Hindlimb muscle (tissue), 1 donor: ENCODE data around the gene DEDD. TPM values are rescaled to one million over a fixed set of nuclear protein-coding genes. Genes with fewer than 3 reads are reported as not detected.

Experiments
- DNase-seq: peaks from one replicate; pipeline ENCODE4 v3.0.0-alpha.2; 2013
- polyA plus RNA-seq: library from polyadenylated mRNA; unstranded; fragments of 120-200 nt; gene quantifications from one replicate; pipeline ENCODE4 v1.2.1, GENCODE V29; 2013; ENCODE audit not compliant: insufficient read length

DEDD gene
- polyA plus RNA-seq, 1 donor = 43.2 TPM

DNA sequence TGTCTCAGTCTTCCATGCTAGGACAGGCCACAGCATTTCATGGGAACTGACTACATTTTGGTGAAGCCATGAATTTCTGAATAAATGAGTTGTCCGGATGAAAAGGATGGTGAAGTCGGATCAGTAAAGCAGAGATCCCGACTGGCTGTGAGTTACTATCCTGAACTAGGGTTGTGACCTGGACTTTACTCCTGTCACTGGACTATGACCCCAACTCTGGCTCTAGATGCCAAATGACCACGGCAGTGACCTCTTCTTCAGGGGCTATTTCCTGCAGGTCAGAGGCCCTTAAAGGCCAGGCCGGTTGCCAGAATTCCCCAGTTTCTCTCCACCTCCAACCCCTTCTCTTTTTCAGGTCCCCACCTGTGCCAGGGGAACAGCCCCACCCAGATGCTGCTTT is 41.4 kb downstream of the DEDD start:
- no peak for DNase-seq

DNA sequence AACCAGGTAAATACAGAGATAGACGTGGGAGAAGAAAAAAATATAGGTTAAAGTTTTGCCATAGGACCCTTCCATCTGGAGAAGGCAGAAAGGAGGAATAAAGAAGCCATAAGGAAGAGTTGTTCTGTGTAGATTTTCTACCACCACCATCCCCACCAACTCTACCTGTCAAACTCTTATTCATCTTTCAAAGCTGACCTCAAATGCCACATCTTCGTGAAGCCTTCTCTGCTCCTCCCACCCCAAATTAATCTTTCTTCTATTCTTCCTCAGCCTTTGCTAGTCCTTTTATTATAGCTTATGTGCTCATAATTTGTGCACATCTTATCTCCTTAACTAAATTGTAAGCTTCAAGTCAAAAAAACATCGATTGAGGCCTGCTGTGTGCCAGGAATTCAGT is 41.9 kb downstream of the DEDD start:
- DNase-seq = no peak

DNA sequence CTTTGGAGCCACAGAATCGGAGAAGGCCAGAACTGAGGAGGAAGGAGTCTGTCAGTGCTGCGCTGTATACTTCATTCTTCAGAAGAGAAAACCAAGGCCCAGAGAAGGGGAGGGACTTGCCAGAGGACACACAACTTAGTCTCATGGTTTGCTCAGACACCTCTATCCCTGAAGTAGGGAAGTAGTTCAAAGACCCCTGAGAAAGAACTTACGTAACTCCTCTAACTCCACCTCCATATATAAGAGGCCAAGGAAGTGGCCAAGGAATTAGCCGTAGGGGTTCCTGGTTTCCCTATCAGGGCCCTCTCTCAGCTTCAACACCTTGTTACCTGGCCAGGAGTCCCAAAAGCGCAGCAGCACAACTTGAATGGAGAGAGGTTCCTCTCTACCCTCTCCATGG is 42.5 kb downstream of the DEDD start:
- no peak for DNase-seq

DNA sequence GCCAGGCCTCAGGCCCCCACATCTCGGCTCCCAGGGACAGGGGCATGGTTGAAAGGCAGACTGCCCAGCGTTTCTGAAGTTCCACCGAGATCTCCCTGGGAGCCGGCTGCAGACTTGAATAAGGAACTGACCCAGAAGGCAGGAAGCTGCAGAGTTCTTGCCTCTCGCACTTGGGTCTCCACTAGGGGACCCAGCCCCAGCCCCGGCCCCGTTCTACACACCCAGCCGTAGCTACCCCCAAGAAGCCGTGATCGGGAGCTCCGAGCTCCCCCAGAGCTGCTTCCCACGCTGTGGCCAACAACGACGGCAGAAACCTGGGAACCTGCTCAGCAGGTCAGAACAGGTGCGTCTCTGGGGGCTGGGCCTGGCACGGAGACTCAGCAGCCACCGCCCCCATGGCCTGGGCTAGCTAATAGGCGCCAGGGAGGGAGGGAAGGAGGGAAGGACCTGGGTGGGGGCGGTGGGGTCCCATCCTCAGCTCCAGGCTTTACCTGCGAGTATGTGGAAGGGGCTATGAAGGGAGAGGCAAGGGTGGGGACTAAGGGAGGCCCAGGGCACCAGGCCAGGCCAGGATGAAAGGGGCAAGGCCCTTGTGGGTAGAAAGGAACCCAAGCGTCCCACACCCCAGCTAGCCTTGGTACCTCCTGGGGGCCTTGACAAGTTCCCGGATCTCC is 43.1 kb downstream of the DEDD start, which contains the start of gene NECTIN4:
Gene NECTIN4, minus strand, starts transcription at position 308 of the 674 bp plus-strand sequence. Its CDS starts 262 bp downstream, at position 46.
- no peak for DNase-seq

DNA sequence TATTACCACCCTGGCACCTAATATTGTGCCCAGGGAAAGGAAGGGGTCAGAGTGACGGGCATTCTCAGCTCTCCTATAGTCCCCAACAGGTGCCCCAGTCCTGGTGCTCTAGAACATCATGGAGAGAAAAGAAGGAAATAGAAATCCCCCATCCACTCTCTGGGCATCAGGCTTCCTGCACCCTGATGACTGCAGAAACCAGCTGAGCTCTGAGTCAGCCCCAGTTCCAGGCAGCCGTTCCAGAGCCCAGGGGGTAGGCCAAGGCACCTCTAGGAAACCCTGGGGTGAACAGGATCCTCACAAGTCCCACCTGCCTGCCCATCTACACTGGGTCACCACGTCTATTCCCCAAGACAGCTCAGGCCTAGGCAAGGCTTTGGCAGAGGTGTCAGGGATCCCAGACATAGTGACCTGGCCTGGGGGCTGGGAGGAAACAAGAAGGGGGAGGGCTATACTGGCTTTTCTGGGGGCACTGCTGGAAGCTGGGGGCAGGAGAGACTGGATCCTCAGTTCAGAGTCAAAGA is 43.8 kb downstream of the DEDD start:
- no peak for DNase-seq

DNA sequence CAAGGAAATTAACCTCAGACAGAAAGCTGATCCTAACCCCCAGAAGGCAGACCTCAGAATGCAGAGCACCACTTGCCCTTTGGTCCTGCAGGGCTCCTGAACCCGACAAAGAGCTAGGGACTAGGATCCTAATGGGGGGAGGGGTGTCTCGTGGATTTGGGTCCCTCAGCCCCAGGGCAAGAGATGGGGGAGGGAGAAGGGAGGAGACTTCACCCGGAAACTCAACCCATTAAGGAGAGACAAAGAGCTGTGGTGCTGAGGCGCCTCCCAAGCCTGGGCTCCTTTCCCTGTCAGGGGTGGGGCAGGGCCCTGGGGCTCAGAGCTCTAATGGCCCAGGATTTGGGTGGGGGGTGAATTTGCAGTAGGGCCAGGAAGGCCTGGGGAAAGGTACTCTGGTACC is 46.0 kb downstream of the DEDD start:
- no peak for DNase-seq

DNA sequence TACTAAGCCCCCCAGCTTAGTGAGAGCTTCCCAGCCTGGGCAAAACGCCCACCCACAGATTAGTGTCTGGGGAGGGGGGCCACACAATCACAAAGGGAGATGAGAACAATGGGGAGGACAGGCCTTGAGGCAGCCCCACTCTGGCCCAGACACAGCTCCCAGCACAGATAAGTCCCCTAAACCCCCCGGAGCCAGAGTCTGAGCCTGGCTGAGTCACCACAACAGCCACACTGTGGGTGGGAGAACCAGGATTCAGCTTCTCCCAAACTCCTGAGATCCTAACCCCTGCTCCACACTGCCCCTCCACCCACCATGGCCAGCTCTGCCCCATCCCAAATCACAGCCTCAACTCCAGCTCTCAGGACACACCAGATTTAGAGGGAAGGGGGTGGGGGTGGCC is 47.3 kb downstream of the DEDD start:
- no peak for DNase-seq

DNA sequence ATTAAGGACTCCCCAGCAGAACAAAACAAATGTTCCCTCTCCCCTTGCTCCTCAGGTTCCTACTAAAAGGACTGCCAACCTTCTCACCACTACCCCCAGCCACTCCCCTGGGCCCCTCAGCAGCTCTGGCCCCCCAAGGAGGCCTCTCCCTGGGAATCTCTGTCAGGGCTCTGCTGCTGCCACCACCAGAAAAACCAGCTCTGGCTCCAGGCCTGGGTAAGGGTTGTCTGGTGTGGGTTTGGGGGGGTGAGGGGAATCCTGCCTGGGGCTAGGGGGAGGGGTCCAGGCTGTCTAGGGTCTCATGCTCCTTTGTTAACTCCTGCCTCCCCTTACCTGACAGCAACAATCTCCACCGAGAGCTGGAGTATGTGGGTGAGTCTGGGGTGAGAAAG is 47.9 kb downstream of the DEDD start:
- no peak for DNase-seq

DNA sequence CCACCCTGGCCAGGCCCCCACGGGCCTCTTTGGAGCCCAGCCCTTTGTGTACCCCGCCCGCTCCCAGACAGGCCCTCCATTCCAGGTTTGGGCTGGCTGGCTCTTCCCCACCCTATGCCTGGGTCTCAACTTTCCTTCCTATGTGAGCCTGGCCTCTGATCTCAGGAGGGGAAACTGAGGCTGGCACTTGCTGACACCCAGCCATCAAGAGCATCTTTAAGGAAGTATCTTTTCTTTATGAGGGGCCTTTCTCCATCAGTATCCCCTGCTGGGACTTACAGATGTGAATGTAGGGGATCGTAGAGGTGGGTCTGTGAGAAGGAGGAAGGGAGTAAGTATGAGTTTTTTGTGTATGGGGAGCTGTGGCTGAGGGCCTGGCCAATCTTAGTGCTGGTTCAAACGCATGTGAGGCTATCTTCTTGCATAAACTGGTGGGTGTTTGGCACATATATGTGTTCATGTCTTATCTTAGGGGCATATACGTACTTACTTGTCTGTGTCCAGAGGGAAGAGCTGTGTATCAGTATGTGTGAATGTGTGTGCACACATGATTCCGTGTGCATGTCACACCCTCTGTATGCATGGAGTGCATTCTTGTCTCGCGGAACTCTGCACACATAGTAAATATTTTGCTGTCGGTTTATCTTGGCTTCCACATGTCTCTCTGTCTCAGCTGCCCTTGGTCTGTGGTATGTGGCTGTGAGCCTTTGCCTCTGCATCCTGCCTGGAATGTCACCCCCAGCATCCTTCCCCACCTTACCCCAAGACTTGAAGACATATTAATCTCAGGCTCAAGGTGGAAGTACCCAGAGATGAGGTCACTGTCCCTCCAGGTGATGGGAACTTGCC is 48.5 kb downstream of the DEDD start:
- no peak for DNase-seq

DNA sequence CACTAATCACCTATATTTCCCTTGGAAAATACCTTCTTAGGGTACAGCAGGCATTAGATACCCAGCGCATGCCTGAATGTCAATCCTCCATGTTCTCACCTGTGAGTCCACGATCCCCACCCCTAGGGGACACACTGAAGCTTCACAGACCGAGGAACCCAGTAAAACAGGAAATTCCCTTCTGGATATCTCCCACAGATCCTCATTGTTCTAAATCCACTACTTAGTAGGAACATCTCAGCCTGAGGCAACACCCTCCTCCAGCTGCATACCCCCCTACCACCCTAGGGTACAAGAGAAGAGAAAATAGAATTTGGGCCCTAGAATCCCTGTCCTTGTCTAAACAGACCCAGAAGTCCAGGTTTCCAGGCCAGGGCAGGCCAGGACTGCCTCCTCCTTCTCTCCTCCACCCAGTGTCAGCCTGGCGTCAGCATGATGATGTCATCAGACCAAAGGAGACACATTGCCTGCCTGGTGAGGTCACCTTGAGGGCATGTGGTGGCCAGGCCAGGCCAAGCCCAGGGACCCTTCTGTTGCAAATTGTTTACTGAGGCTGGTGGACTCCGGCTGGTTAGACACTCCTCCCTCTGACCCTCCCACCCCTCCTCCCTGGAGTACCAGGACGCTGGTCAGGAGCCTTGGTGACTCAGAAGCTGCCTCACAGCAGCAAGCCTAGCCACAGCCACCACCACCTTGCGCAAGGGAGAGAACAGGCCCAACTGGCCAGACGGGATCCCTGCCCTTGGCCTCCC is 49.3 kb downstream of the DEDD start:
- DNase-seq = no peak

DNA sequence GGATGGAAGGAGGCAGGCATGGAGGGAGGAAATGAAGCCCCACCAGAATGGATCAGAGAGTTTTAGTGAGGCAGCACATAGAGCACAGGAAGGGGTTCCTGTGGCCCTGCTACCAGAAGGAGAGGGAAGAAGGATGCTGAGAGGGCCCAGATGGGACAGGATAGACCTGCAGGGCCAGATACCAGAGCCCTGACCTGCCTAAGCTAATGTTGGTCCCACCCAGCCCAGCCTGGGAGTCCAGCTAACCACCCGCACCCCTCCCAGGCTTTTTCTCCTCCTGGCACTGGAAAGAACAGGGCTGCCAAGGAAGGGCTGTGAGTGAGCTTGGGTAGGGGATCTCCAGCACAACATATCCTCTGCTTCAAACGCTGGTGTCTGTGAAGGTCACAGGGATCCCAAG is 50.0 kb downstream of the DEDD start:
- DNase-seq = no peak

DNA sequence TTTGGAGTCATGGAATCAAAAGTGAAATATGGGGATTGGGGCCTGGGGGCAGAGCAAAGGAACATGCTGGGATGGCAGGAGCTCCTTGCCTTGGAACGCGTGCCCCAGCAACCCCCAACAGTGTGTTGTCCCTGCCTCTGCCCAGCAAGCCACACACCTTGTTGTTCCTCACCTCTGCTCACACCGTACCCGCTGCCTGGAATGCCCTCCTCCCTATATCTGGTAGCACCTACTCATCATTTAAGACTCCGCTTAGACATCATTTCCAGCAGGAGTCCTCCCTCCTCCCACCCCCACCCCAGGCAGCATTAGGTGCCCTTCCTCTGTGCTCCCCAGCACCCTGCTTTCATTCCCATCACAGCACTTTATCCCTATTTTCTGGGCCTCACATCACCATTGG is 50.9 kb downstream of the DEDD start:
- no peak for DNase-seq

DNA sequence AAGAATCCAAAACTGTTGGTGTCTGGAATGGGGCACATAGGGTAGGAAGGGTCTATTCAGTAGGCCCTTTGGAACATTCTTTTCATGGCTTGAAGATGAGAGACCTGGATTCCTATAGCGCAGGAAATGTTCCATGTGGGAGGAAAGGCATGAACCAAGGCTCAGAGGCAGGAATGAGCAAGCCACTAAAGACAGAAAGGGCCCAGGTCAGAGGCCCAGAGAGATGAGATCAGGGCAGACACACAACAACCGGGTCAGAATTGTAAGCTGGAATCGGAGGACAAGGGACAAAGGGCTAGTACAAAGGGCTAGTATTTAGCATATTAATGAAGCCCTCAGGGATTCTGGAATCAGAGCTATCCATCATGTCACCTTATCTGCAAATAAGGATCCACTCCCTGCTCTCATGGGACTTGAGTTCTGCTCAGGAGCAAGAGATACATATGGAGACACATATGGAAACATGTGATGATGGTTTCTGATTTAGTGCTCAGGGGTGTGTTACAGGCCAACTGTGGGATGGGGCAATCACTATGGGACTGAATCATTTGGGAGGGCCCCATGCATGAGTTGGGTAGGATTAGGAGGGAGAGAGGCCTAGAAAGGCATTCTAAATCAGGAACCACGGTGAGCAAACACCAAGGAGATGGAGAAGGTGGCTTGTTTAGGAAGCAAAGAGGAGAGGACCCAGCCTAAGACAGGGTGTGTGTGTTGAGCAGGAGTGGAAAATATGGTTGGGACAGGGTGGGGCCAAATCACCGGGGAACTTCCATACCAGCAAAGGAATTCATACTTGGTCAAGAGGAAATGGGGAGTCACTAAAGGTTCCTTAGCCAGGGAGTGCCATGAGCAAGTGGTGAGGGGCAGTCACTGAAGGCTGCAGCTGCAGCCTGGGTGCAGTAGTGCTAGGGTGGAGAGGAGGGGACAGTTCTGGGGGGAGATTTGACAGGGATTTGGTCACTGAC is 51.7 kb downstream of the DEDD start:
- DNase-seq = no peak

DNA sequence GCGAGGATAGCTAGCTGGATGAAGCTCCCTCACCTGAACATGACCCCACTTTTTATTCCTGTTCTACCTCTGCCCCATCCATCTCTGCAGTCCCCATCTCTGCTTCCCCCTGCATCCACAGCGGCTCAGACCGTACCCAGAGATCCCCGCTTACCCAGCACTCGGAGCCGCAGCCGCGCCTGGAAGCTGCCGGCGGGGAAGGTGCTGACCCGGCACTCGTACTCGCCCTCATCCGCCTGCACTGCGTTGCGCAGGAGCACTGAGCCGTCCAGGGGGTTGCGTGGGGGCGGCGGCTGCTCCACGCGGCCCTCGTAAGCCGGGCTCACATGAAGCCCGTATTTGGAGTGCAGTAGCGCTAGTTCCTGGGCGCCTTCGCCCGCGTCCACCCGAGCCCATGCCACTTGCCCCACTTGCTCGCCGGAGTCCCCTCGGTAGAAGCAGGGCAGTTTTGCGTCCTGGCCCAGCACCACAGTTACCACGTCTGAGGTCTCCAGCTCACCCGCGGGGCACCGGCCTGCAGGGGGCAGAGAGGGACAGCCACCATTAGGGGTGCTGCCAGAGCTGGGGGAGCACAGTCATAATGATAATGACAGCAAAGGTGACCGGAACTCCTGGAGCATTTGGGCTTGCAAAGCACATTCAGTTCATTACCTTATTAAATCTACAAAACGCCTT is 52.9 kb downstream of the DEDD start:
- DNase-seq = no peak

DNA sequence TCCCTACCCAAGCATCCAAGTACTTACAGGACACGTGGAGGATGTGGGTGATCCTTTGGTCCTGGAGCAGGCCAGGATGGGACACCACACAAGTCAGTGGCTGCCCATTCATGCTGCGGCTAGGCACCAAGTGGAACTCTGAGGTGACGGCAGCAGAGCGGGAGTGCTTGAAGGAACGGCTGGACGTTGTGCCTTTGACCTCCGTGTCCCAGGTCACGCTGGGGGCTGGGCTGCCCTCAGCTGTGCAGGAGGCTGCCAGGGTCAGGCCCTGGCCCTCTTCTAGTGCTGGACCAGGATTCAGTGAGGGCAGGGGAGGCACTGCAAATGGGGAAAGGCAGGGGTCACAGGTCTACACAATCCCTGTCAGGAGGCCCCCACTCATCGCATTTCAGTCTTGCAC is 55.0 kb downstream of the DEDD start:
- DNase-seq = no peak

DNA sequence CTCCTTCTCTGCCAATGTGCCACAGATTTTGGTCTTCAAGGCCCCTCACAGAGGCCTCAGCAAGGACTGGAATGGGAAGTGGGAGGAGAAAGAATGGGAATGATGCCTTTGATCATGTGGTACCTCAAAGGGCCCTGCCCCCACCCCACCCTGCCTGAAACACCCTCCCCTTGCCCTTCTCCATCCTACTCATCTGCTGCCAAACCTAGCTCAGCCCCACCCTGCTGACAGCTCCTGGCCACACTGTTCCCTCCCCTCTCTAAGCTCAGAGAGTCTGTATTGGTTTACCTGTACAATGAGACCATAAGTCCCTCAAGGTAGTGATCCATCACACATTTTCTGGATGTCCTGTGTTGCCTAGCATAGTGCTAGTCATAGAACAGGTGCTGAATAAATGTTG is 56.1 kb downstream of the DEDD start:
- DNase-seq = no peak

DNA sequence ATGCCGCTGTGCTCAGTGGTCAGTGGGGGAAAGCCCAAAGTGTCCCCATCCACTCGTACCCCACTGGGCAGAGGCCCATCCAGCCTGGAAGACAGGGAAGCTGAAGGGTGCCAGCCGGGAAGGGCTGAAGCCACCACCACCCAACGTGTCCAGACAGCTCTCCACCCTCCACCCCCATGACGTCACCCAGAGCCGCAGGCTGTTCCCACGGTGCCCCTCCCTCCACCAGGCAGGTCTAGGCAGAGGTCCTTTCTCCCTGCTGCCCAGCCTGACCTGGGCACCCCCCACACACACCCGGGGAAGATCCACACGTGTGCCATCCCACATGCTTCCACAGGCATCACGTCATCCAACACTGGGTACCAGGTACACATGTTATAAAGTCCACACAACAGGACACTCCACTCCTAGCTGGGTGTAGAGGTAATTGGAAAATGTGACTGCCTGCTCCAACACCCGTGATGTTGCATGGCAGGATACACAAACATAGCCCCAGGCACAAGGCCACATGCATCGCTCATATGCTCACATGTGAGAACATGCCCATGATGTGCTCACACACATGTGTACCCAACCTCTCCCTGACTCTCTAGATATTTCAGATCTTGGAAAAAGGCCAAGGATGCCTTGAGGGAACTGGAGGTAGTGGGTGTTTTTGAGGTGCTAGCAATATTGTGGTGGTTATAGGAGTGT is 57.6 kb downstream of the DEDD start:
- DNase-seq = no peak

DNA sequence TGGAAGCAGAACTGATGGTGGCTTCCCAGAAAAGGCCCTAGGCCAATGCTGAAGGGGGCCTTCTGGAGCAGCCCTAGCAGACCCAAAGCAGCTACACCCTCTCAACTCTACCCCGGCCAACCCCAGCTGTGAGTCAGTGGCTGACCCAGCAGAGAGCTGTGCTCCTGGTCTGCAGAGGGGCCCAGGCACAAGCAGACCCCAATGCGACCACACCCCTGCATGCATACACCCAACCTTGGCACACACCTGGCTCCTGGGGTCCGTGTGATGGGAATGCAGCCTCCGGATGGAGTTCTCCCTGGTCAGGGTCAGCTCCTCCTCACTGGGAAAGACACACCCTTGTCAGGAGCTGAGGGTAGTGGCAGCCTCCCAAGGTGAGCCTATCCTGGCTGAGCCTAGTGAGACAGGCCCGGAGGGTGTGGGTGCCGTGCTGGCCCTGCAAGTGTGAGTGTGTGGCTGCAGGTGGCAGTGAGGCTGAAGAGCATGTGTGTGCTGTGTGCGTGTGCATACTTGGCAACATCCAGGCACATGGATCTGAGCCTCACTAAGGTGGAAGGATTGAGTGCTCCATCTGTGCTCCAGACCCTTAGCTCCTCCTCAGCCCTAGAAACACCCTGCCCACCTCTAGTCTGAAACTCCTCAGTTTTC is 58.9 kb downstream of the DEDD start:
- DNase-seq = no peak

DNA sequence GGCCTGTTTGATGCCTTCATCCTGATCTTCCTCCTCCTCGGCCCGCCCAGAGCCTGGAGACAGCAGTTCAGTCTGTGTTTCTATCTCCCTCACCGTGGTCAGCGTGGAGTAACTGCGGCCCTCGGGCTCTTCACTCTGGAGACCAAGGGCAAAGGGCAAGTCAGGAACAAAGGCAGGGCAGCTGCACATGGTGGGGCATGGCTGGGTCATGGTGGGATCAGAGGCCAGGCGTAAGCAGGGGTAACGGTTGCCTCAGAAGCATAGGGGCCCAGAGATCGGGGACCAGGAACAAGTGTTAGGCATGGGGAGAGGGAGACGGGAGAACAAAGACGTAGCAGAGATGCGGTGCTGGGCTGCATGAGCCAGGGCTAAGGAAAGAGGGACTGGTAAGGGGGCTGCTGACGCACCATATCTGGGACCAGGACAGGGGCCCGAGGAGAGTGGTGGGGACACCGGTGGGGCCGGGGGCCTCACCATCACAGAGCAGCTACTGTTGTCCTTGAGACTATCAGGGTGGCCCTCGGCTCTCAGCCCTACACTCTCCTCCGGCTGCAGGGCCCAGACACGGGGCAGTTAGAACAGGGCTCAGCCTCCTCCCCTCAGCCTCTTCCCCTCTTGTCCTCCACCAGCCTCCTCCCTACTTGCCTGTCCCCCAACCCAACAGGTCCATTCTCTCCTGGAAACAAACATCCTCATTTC is 59.6 kb downstream of the DEDD start:
- DNase-seq = no peak
